CD4-positive, alpha-beta T cell treated with Interleukin-1 beta for 1 hour (primary cell): Measurements from ENCODE around the gene DROSHA.
"Not testable (repeated sequence)": the region's sequence is repeated elsewhere in the genome, so short reads cannot be mapped to it uniquely, and the experiment has no call there.

Experiments
- DNase-seq, 2 donors: peaks; one replicate each; pipeline ENCODE4 v3.0.0-alpha.2; 2020 to 2022

Gene DROSHA

DNA sequence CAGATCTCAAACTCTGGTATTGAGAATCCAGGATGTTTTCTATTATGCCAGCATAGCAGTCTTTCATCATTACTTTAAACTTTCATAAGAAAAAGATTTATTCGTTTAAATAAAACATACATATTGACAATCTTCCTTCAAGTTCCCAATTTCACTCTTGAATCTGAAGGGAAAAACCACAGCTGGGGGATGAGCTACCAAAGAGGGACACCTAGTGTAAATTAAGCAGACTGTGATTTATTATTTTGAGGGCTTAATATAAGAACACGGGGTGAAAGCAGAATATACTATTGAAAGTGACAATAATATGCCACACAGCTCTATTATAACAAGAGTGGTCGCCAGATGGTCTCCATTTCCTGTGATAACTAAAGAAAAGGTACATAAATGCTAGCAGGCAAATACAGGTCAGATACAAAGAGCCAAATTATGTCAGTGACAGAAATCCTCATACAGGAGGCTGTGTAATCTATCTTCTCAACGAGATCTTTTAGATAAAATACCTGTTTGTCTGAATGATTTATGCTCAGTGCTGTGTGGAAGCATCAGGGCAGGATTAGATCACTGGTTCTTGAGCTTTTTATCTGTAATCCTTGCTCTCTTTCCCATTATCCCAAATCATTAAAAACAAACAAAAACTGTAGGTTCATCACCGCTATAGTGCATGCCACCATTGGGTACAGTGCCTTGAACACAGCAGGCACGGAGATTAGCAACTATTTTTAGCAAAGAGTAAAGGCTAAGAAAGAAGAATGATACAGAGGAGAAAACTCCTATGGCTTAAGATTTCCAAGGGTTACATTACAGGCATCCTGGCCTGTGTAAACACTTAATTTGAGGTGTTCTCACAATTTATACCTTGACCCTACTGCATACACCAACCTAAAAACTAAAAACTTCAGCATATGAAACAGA is 116.6 kb downstream of the DROSHA start:
- no peak for DNase-seq

DNA sequence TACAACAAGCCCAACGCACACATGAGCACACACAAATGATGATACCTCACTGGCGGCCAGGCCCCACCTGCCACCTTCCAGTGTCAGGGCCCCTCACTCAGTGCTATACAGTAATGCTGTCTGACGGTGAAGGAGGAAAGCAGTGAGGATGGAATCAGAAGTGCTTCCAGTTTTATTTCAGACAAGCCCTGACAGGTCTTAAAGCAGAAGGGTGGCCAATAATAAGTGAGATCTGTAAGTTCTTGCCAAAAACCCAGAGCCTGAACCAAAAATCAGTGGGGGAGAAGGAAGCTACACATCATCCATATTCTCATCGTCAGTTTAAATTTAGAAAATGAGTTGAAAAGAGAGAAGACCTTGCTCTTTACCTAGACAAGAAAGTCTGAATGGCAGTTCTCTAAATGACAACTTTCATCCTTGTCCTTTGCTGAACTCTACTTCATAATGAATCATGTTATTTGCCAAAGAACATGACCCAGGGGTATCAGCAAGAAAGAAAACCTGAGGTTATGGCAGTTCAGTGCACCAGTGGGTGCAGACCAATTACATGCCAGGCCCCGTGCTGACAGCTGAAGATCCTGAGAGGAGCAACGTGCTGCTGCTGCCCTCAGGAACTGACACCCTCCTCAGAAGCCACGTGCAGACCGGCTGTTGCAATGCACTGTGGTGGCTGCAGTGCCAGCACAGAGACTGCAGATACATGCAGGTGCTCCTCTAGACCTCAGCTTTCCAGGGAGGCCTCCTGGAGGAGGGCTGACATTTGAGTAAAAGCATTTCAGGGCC is 118.7 kb downstream of the DROSHA start:
- DNase-seq = no peak

DNA sequence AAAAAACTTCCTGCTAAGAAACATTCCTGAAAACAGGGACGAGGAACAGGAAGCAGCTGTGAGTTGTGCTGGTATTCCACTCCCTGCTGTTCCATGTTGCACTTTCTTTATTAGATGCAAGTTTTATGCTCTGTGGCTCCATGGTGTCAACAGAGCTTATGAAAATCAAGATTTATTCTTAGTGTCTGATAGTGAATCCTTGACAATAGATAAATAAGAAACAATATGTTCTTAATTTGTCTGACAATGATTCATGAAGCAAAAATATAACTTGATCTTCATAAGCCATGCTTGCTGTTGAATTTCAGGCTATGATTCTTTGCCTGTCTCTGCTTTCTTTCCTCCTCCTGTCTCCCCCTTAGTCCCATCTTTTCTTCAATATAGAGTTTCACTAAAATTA is 119.6 kb downstream of the DROSHA start:
- no peak for DNase-seq

GRCh38 chr5:31410089-31410488 is 121.8 kb downstream of the DROSHA start:
- no peak for DNase-seq

DNA sequence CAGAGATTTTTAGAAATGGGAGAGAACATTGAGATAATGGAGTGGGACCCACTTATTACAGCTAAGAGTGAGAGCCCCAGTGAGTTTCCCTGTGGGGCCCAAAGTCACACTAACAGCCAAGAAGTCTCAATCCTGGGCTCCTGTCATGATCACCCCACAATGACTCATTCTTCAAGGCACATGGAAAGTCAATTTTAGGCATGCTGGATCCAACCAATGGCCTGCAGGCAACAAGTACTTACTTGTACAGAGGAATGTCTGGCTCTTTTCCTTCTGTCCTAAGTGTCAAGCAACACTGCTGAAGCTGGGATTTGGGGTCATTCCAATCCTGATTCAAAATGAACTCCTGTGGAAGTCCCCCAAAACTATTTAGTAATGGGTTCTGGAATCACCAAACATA is 123.1 kb downstream of the DROSHA start:
- DNase-seq = no peak

DNA sequence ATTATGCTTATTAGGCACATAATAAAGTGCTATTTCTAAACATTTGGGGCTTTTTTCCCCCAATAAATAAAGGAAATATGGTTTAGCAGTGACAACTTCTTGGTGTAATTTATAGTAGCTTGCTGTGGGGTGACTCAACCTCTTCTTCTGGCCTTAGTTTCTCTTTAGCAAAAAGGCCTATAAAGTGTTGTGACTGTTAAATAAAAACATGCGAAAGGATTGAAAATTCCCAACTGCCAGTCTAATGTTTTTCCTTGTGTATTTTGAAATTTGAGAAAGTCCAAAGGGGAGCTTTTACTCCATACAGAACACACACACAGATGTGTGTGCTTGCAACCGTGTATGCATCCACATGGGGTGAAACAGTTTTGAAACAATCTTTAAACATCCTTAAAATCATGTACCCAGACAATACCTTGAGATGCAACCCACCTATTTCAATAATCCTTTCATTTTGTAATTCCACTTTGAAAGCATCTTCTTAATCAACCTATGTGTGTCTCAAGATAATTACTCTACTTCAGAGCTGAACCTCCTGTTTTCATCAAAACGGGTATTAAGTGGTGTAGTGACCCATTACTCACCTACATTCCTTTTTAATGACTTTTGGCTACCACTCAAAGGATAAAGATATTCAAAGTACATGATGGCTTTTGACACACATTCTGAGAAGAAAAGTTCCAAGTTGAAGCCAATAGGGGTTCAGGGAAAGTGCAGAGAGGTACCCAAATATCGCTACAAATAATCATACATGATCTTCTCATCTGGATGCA is 123.8 kb downstream of the DROSHA start:
- DNase-seq = no peak

GRCh38 chr5:31404325-31404724 is 127.6 kb downstream of the DROSHA start:
- DNase-seq = no peak

GRCh38 chr5:31401691-31402090 is 130.2 kb downstream of the DROSHA start:
- no peak for DNase-seq

- no peak for DNase-seq
Measured at GRCh38 chr5:31397926-31398557, 133.9 kb downstream of the DROSHA start.

GRCh38 chr5:31396611-31397295 is 135.1 kb downstream of the DROSHA start:
- DNase-seq = no peak

GRCh38 chr5:31395450-31396045 is 136.3 kb downstream of the DROSHA start:
- not testable (repeated sequence) for DNase-seq

DNA sequence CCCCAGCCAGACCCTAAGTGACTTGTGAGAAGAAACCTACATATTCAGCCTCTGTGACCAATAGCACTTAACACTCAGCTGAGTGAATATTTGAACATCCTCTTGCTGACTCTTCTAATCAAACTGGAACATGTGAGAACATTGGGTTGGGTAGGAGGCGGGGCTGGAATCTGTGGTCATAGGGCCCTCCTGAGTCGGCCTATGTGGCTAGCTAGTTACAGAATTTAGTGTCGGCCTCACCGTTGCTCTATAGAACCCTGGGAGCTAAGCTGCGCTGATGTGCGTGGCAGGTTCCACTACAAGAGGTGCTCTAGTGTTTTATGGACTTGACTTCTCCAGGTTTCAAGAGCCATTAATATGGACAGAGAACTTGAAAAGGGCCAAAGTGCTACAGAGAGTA is 138.8 kb downstream of the DROSHA start:
- no peak for DNase-seq

GRCh38 chr5:31392061-31392460 is 139.8 kb downstream of the DROSHA start:
- DNase-seq = no peak

DNA sequence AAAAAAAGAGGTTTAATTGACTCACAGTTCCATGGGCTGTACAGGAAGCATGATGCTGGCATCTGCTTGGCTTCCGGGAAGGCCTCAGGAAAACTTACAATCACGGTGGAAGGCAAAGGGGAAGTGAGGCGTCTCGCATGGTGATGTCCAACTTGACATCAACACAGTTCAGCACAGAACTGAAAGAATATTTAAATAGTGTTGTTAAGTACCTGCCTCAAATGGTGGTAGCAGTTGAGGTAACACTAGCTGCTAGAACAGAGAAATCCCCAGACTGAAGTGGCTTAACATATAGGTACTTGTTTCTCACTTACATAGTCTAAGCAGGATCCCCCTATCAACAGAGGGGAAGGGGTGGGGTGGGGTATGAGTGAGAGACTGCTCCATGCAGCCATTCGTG is 141.6 kb downstream of the DROSHA start:
- no peak for DNase-seq

DNA sequence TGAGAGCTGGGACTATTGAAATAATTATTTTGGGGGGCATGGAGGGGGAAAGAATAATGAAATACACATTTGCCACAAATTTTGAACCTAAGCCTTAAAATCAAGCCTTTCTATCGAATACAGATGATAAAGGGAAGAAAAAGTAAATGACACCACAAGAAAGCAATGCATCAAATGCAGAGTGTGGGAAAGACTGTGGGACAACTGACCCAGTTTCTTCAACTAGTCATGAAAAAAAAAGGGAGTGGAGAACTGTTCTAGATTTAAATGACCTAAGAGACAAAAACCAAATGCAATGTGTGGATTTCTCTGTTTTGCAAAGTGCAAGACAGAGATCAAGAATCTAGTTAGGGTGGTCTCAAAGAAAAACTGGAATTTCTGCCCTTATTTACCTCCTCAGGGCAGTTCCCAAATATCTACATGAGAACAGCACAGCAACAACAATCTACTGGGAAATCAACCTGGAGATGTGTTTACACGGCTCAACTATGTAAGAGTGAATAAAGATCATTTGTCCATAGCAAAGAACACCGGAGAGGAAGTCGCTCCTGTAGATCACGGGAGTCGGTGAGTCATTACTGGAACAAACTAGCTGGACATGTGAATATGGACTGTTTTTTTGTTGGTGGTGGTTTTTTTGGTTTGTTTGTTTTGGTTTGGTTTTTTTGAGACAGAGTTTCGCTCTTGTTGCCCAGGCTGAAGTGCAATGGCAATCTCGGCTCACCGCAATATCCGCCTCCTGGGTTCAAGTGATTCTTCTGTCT is 145.9 kb downstream of the DROSHA start:
- no peak for DNase-seq

- DNase-seq = no peak
Measured at GRCh38 chr5:31383734-31384133, 148.2 kb downstream of the DROSHA start.

- no peak for DNase-seq
Measured at GRCh38 chr5:31382051-31382878, 149.6 kb downstream of the DROSHA start.

DNA sequence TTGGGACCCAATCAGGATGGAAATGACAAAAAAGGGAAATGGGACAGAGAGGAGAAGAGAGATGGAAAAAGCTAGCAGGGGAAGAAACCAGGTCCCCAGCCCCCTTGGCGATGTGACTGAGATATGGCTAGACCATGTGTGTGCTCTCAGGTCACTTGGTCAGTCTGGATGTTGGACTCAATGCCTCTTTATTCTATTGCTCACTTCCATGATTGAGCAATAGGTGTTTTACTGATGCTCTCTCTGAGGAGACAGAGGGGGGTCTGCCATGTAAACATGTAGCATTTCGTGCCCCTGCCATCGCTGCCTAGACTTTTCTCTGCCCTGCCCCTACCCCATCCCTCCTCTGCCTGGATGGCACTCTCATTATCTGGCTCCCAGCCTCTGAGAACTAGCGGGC is 150.6 kb downstream of the DROSHA start:
- DNase-seq = no peak

DNA sequence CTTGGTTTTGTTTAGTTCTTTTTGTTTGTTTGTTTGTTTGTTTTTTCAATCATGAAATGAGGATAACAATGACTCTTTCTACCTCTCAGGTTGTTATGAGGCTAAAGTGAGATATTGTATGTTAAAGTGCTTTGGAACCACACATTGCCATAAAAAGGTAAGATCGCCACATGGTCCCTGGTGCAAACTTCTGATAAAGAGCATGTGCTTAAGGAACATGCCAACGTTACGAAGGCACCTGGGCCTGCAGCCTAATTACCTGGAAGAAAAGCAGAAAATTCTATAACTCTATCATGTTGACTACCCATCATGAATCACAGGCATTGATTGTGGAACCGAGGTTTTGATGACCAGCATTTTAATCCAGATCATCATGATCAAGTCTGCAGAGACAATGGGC is 151.8 kb downstream of the DROSHA start:
- DNase-seq = no peak

DNA sequence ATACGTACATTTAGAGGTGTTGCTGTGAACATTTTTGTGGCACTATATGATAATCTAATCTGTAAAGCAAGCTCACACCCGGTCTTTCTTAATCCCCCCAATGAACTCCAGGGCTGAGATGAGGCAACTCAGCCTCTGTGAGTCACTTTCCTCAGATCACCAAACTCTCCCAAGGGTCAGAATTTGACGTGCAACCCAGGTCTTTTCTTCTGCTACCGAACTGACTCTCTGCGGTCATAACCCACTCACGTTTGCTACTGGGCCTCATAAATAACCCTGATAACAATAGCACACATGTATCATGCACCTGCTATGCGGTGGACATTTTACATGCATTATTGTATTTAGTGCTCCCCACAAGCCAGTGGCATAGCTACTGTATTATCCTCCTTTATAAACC is 153.1 kb downstream of the DROSHA start:
- no peak for DNase-seq
